ENCODE data around the gene MMP25. TPM values are rescaled to one million over a fixed set of nuclear protein-coding genes. Genes with fewer than 3 reads are reported as not detected.
A peak's percentile ranks its signal among the peaks of the same experiment; 100 is the strongest.

The MMP25 gene
- polyA plus RNA-seq, 1 of the 3 experiments (the other 2 are of a cell fraction): 0.03 TPM

DNA sequence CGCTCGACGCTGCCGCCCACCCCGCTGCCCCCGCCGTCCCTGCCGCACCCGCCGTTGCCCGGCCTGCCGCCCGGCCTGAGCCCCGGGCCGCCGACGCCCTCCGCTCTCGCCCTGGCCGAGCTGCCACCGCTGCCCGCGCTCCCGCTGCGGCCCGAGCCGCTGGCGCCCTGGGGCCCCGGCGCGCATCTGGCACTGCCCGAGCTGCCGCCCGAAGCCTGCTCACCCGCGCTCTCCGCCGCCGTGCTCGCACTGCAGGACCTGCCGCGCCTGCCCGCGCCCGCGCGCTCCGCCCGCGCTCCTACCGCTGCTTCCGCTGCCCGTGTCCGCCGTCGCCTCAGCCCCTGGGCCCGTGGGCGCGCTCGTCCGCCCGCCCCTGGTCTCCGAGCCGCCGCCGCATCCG is 42.0 kb upstream of the MMP25 start:
- no peaks in the 10 kb centered on the region for H3K27me3 ChIP-seq (ENCODE audit: insufficient read depth)
- H3K4me3 ChIP-seq (ENCODE audit: low read depth in 2 of 2, low read length in 1 of 2): peak overlapping the region in 1 of 2 experiments; percentile 47; a peak in 2 of 4 replicates
- H4K20me1 ChIP-seq (ENCODE audit: insufficient read depth): no peaks in the 10 kb centered on the region
- no peaks in the 10 kb centered on the region for H3K9me3 ChIP-seq
- DNase-seq: no peak
- ChIA-PET POLR2A (interaction anchor here (1.9 kb wide), 1 partner anchor 16 kb away, joined by 8 read pairs; the partner anchor contains the start of gene TNFRSF12A), CTCF (interaction anchor here (0.5 to 8.2 kb wide), 9 partner anchors 16 to 972 kb away, joined by 3 to 72 read pairs (median 4); partner anchors contain the start of genes CLDN6, HCFC1R1, THOC6 and TNFRSF12A)
- no peak overlapping the region for H2AFZ ChIP-seq (ENCODE audit: low read depth)
- H3K9me2 ChIP-seq: no peaks in the 10 kb centered on the region
- no peak overlapping the region for H3K9ac ChIP-seq
- TF ChIP-seq JUND (IDR thresholded peaks at IDR 0.05) (no peak), CHD2 (IDR thresholded peaks at IDR 0.05; ENCODE audit: low read length, partially characterized antibody) (no peak), POLR2AphosphoS5 (IDR thresholded peaks at IDR 0.05; ENCODE audit: low read depth, low read length) (no peak)
- H3K4me1 ChIP-seq (ENCODE audit: control insufficient read depth in 1 of 2, insufficient read depth in 2 of 2, low read depth in 1 of 2, low read length in 1 of 2): peaks cover 0 to 3% of the 10 kb centered on the region in 2 experiments; a peak in 1 of 4 replicates
- no peaks in the 10 kb centered on the region for H3K79me2 ChIP-seq (ENCODE audit: insufficient read depth)
- no CpG with 5 or more reads among the region's 67 CpGs for WGBS (ENCODE audit: low lambda C conversion rate)
- no peak overlapping the region for H3K27ac ChIP-seq (ENCODE audit: low read depth in 2 of 2, low read length in 1 of 2)
- H3K36me3 ChIP-seq (replicated peaks in 1 of 2; ENCODE audit: control insufficient read depth in 1 of 2, insufficient read depth in 2 of 2, low read length in 1 of 2): no peaks in the 10 kb centered on the region
- H3K4me2 ChIP-seq: no peak overlapping the region
- H3F3A ChIP-seq (replicated peaks; ENCODE audit: insufficient read depth): peaks cover 6% of the 10 kb centered on the region

DNA sequence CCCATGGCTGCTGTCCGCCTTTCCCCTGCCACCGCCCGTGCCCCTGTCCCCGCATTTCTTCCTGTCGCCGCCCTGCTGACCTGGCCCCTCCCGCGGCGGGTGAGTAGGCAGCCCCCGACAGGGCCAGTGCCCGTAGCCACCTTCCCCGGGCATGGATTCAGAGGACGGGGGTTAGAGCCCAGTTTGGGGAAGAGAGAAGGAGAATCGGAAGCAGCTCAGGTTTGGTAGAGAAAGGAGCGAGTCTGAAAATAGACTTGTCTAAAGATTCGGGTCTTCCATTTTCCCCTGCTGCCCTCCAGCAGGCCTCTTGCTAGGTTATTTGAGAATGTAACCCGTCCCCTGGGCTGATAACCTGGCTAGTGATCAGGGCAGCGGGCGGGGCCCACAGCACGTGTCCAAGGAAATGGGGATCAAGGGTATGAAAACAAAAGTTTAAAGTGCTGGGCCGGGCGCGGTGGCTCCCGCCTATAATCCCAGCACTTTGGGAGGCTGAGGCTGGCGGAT is 41.5 kb upstream of the MMP25 start:
- Histone ChIP-seq H3K9me3 (no peaks in the 10 kb centered on the region), H2AFZ (ENCODE audit: low read depth) (no peak overlapping the region), H3K27me3 (ENCODE audit: insufficient read depth) (no peaks in the 10 kb centered on the region), H3K79me2 (ENCODE audit: insufficient read depth) (no peaks in the 10 kb centered on the region), H3K4me1 (ENCODE audit: control insufficient read depth in 1 of 2, insufficient read depth in 2 of 2, low read depth in 1 of 2, low read length in 1 of 2) (peaks cover 0 to 3% of the 10 kb centered on the region in 2 experiments; a peak in 1 of 4 replicates), H3K4me2 (no peak overlapping the region; the same call in 1 of the 2 replicates), H3K36me3 (replicated peaks in 1 of 2; ENCODE audit: control insufficient read depth in 1 of 2, insufficient read depth in 2 of 2, low read length in 1 of 2) (no peaks in the 10 kb centered on the region), H3K9ac (no peak overlapping the region), H3K4me3 (ENCODE audit: low read depth in 2 of 2, low read length in 1 of 2) (peak overlapping the region in 1 of 2 experiments; percentile 47; a peak in 2 of 4 replicates), H3K27ac (ENCODE audit: low read depth in 2 of 2, low read length in 1 of 2) (peak overlapping the region in 1 of 2 experiments; percentile 51; a peak in 1 of 4 replicates), H3K9me2 (no peaks in the 10 kb centered on the region), H3F3A (replicated peaks; ENCODE audit: insufficient read depth) (peaks cover 6% of the 10 kb centered on the region), H4K20me1 (ENCODE audit: insufficient read depth) (no peaks in the 10 kb centered on the region)
- 48% methylated on average over 19 of the region's 25 CpGs for WGBS (ENCODE audit: low lambda C conversion rate)
- CTCF ChIA-PET: interaction anchor here (4.4 to 8.2 kb wide), 2 partner anchors 16 to 25 kb away, joined by 62 to 72 read pairs; partner anchors contain the start of genes CLDN6, HCFC1R1, THOC6 and TNFRSF12A
- POLR2A ChIA-PET: interaction anchor here (1.9 kb wide), 1 partner anchor 15 kb away, joined by 8 read pairs; the partner anchor contains the start of gene TNFRSF12A
- peak; percentile 58 for DNase-seq
- TF ChIP-seq RXRA (IDR thresholded peaks at IDR 0.05; ENCODE audit: borderline replicate concordance, low read depth): no peak

DNA sequence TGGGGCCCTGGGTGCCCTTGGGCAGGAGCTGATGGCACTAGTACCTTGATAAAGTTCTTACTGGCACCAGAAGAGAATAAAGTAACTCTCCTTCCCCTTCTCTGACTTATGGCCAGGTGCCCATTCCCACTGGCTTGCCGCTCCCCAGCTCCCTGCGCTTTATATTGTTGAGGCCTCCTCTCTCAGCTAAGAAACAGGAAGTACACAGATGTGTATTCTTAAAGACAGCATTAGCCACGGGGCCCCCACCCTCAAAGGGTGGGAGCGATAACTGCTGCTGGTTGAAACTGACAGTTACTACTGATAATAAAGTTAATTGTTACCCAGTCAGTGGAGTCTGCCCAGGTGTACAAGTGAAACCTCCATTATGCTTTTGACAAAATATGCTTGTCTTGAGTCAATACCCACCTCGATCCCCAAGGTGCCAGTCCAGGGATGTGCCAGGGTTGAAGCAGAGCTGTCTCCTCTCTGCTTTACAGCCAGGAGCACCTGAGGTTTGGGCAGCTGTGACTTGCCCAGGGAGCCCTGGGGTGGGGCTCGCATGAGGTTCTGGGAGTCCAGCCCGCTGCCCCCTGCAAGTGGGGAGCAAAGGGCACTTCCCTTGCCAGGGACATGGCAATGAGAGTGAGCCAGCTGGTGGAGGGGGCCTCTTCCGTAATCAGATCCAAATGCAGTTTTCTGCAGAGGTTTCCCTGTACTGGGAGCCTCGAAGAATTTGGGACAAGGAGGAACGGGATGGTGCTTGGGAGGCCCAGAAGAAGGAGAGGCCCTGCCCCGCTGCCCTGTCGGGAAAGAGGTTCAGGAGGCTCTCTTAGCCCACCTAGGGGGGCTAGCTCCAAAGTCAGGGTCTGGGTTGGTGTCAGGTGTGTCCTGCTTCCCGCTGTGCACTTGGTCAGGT is 39.1 kb upstream of the MMP25 start:
- Histone ChIP-seq H3K9me2 (no peaks in the 10 kb centered on the region), H4K20me1 (ENCODE audit: insufficient read depth) (no peaks in the 10 kb centered on the region), H3K4me2 (no peak overlapping the region), H3K79me2 (ENCODE audit: insufficient read depth) (no peaks in the 10 kb centered on the region), H3F3A (replicated peaks; ENCODE audit: insufficient read depth) (no peaks in the 10 kb centered on the region), H3K27me3 (ENCODE audit: insufficient read depth) (no peaks in the 10 kb centered on the region), H3K36me3 (replicated peaks in 1 of 2; ENCODE audit: control insufficient read depth in 1 of 2, insufficient read depth in 2 of 2, low read length in 1 of 2) (no peaks in the 10 kb centered on the region), H3K9me3 (no peaks in the 10 kb centered on the region), H3K27ac (ENCODE audit: low read depth in 2 of 2, low read length in 1 of 2) (no peak overlapping the region), H2AFZ (ENCODE audit: low read depth) (no peak overlapping the region), H3K4me1 (ENCODE audit: control insufficient read depth in 1 of 2, insufficient read depth in 2 of 2, low read depth in 1 of 2, low read length in 1 of 2) (peaks cover 0 to 3% of the 10 kb centered on the region in 2 experiments; a peak in 1 of 4 replicates), H3K9ac (no peak overlapping the region), H3K4me3 (ENCODE audit: low read depth in 2 of 2, low read length in 1 of 2) (no peak overlapping the region)
- DNase-seq: no peak
- ChIA-PET POLR2A (no interaction called here), CTCF (interaction anchor here (1.0 to 8.2 kb wide), 5 partner anchors 13 to 124 kb away, joined by 3 to 72 read pairs (median 6); partner anchors contain the start of genes CLDN6, HCFC1R1, THOC6 and TNFRSF12A)
- 76% methylated on average over 9 of the region's 13 CpGs for WGBS (ENCODE audit: low lambda C conversion rate)
- TF ChIP-seq RCOR1 (IDR thresholded peaks at IDR 0.05; ENCODE audit: low read length): no peak
- no peak for TF ChIP-seq EP300 (IDR thresholded peaks at IDR 0.05; ENCODE audit: borderline replicate concordance in 1 of 2, low read depth in 1 of 2, low read length in 1 of 2)
- TF ChIP-seq RAD21 (IDR thresholded peaks at IDR 0.05; ENCODE audit: low read length): no peak
- TF ChIP-seq, protein P1, sequence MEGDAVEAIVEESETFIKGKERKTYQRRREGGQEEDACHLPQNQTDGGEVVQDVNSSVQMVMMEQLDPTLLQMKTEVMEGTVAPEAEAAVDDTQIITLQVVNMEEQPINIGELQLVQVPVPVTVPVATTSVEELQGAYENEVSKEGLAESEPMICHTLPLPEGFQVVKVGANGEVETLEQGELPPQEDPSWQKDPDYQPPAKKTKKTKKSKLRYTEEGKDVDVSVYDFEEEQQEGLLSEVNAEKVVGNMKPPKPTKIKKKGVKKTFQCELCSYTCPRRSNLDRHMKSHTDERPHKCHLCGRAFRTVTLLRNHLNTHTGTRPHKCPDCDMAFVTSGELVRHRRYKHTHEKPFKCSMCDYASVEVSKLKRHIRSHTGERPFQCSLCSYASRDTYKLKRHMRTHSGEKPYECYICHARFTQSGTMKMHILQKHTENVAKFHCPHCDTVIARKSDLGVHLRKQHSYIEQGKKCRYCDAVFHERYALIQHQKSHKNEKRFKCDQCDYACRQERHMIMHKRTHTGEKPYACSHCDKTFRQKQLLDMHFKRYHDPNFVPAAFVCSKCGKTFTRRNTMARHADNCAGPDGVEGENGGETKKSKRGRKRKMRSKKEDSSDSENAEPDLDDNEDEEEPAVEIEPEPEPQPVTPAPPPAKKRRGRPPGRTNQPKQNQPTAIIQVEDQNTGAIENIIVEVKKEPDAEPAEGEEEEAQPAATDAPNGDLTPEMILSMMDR (IDR thresholded peaks at IDR 0.05): no peak
- TF ChIP-seq MEF2A (IDR thresholded peaks at IDR 0.05; ENCODE audit: borderline replicate concordance, low read depth): no peak
- no peak for TF ChIP-seq CHD2 (IDR thresholded peaks at IDR 0.05; ENCODE audit: low read length, partially characterized antibody)
- TF ChIP-seq GABPA (IDR thresholded peaks at IDR 0.05; ENCODE audit: low read depth): no peak
- no peak for TF ChIP-seq POLR2AphosphoS5 (IDR thresholded peaks at IDR 0.05; ENCODE audit: low read depth, low read length)
- no peak for TF ChIP-seq YY1 (IDR thresholded peaks at IDR 0.05; ENCODE audit: low read depth)
- TF ChIP-seq SMC3 (IDR thresholded peaks at IDR 0.05; ENCODE audit: low read depth, low read length): no peak
- TF ChIP-seq, protein P2, sequence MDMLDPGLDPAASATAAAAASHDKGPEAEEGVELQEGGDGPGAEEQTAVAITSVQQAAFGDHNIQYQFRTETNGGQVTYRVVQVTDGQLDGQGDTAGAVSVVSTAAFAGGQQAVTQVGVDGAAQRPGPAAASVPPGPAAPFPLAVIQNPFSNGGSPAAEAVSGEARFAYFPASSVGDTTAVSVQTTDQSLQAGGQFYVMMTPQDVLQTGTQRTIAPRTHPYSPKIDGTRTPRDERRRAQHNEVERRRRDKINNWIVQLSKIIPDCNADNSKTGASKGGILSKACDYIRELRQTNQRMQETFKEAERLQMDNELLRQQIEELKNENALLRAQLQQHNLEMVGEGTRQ (IDR thresholded peaks at IDR 0.05; ENCODE audit: borderline replicate concordance, low read depth, low read length): no peak
- no peak for TF ChIP-seq FOSL2 (IDR thresholded peaks at IDR 0.05; ENCODE audit: borderline replicate concordance, low read depth)
- TF ChIP-seq TEAD4 (IDR thresholded peaks at IDR 0.05; ENCODE audit: borderline replicate concordance, insufficient read depth): no peak
- no peak for TF ChIP-seq SIN3A (IDR thresholded peaks at IDR 0.05; ENCODE audit: borderline replicate concordance, low read depth, low read length)

Data from SK-N-SH (cell line).